CD4-positive, alpha-beta T cell treated with Interferon gamma for 1 hour (primary cell): Measurements from ENCODE around the gene ATXN1.
"Not testable (repeated sequence)": the region's sequence is repeated elsewhere in the genome, so short reads cannot be mapped to it uniquely, and the experiment has no call there.

Experiments
- DNase-seq: peaks from one replicate; pipeline ENCODE4 v3.0.0-alpha.2; 2020

The ATXN1 gene

DNA sequence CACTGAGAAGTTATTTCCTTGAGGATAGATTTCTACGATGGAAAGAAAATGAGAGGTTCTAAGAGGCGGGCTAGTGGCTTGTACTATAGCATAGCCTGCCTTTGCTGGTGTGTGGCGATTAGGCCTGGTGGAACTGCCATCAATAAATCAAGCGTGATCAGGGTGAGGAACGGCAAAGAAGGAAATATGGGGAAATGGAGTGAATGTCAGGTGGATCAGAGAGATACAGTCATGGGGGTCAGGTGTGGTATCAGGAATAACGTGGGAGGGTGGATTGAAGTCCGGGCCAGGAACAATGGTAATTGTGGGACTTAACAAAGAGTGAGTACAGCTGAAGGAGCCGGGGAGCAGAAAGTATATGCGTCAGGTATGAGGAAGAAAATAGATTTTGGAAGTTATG is 500.7 kb downstream of the ATXN1 start:
- DNase-seq, result not testable (repeated sequence)

GRCh38 chr6:16259604-16260003 is 501.7 kb downstream of the ATXN1 start:
- DNase-seq, result not testable (repeated sequence)

GRCh38 chr6:16258709-16259075 is 502.6 kb downstream of the ATXN1 start:
- DNase-seq, result no peak

DNA sequence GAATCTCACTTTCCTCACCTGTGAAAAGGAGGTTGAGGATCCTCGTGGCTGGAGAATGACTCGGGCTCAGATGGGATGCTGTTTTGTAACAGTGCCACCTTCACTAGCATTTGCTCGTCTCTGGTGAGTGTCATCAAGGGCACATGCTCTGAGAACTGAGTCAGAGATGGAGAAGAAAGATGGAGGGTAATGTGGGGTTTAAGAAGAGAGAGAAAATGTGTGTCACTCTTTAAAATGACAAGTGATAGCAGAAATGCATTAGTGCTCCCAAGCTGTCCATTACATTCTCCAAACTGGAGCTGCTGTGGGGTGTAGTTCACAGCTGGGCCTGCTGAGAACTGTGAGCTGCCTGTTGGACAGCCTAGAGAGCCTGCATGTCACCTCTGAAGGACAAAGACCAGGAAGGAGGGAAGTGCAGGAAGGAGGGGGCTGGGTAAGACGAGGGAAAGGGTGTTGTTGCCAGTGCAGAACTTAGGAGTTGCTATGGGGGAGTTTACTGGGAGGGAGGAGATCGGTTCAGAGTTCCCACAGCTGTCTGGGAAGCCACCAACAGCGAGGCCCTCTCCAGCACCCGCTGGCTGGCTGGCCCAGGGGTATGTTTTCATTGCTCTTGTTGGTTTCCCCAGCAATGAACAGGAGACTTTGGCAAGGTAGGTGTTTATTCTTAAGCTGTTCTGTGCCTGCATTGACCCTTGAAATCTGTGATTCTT is 503.1 kb downstream of the ATXN1 start:
- DNase-seq, result no peak

GRCh38 chr6:16256781-16257180 is 504.5 kb downstream of the ATXN1 start:
- no peak for DNase-seq

DNA sequence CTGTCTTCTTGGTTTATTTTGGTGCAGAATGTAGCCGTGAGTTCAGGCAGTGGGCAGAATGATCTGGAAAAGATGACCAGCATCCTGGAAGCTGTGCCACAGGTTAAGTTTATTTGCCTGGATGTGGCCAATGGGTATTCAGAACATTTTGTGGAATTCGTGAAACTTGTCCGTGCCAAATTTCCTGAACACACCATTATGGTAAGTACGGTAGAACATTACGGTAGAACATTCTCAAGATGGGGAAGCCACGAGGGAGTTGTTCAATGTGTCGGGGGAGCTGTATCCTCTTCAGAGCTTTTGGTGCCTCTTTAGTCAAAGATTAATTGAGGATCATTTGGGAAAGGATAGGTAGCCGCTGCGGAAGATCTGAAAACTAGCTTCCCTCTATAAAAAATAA is 506.7 kb downstream of the ATXN1 start:
- DNase-seq, result no peak

DNA sequence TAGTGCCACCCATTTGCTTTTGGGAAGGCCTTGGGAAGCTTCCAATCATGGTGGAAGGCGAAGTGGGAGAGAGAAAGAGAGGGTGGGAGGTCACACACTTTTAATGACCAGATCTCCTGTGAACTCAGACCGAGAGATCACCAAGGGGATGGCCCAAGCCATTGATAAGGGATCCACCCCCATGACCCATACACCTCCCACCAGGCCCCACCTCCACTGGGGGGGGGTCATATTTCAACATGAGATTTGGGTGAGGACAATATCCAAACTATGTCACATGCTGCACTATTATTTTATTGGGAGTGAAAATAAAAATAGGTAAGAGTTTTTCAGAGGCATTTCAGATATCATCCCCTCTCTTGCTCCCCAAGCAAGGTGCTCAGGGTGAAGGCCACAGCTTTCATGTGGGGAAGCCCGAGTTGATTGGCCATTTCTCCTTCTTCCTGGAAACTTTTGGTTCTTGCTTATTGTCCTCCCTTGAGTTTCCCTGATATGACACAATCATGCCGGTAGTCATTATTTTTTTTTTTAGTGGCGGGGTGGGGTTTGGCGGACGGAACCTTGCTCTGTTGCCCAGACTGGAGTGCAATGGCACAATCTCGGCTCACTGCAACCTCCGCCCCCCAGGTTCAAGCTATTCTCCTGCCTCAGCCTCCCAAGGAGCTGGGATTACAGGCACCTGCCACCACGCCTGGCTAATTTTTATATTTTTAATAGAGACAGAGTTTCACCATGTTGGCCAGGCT is 507.7 kb downstream of the ATXN1 start:
- DNase-seq, result no peak

- no peak for DNase-seq
These were observed 508.5 kb downstream of the ATXN1 start for GRCh38 chr6:16252686-16253299.

- no peak for DNase-seq
These were observed 509.6 kb downstream of the ATXN1 start for GRCh38 chr6:16251706-16252105.

DNA sequence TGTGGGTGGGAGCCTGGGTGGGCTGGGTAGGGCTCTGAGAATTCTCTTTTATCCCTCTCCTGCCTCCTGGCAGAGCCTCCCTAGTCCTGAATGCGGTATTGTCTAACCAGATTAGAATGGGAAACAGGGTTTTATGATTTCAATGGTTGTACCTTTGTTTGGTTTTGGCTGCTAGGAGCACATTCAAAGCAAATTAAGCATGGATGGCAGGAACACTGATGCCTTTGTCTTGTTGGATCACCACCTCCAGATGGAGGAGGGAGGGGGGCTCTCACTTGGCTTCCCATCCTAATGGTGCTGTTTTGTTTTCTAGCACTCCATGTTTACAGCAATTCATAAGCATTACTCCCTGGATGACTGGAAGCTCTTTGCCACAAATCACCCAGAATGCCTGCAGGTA is 511.3 kb downstream of the ATXN1 start:
- DNase-seq, result no peak
